OCI-LY3 (cell line): ENCODE data around the gene EPHB2.

Experiments used
- H2AFZ ChIP-seq: fragments of 200-600, 300-600 bp; shearing (Covaris generic); 2 replicates; pipeline ENCODE4 v1.6.0; 2014; ENCODE audit warnings: antibody characterized with exemption, low read depth, low read length
- H3K27ac ChIP-seq: fragments of 200-600, 300-600 bp; sonication (generic); 2 replicates; pipeline ENCODE4 v1.5.1; 2014; ENCODE audit warnings: mild to moderate bottlenecking, low read length, moderate library complexity, mixed read lengths
- H3K27me3 ChIP-seq: fragments of 200-600, 300-600 bp; sonication (generic); 2 replicates; pipeline ENCODE4 v1.6.1; 2014; ENCODE audit warnings: low read depth, low read length, mixed read lengths
- H3K36me3 ChIP-seq: fragments of 200-600, 300-600 bp; sonication (generic); replicated peaks from 2 replicates; pipeline ENCODE3; 2014; ENCODE audit warnings: low read depth, low read length, mixed read lengths
- H3K4me1 ChIP-seq: fragments of 300-600, 200-600 bp; sonication (generic); 2 replicates; pipeline ENCODE4 v1.6.1; 2014; ENCODE audit warnings: low read length, mixed read lengths
- H3K4me2 ChIP-seq: fragments of 200-600, 300-600 bp; sonication (generic); 2 replicates; pipeline ENCODE4 v1.6.1; 2014; ENCODE audit warnings: low read length, mixed read lengths
- H3K4me3 ChIP-seq: fragments of 300-600, 200-600 bp; sonication (generic); 2 replicates; pipeline ENCODE4 v1.5.1; 2014; ENCODE audit warnings: antibody characterized with exemption, mild to moderate bottlenecking, low read length, moderate library complexity
- H3K79me2 ChIP-seq: fragments of 300-600, 200-600 bp; shearing (Covaris generic); 2 replicates; pipeline ENCODE4 v1.6.1; 2014; ENCODE audit warnings: mild to moderate bottlenecking, low read length, mixed read lengths
- H3K9ac ChIP-seq: fragments of 300-600, 200-600 bp; shearing (Covaris generic); 2 replicates; pipeline ENCODE4 v1.6.0; 2014; ENCODE audit warnings: mild to moderate bottlenecking, low read length, moderate library complexity
- H3K9me3 ChIP-seq: fragments of 200-600, 300-600 bp; shearing (Covaris generic); 2 replicates; pipeline ENCODE4 v1.6.1; 2014; ENCODE audit warnings: low read length, mixed read lengths; ENCODE audit not compliant: insufficient read depth
- H4K20me1 ChIP-seq: fragments of 200-600, 300-600 bp; sonication (generic); 2 replicates; pipeline ENCODE4 v1.6.1; 2016; ENCODE audit warnings: low read length, mixed read lengths; ENCODE audit not compliant: insufficient read depth
- EZH2phosphoT487 ChIP-seq: fragments of 200-600 bp; shearing (Covaris generic); IDR thresholded peaks from 2 replicates; pipeline ENCODE4 v1.6.1; 2018; ENCODE audit warnings: antibody characterized with exemption, mixed run types, low read depth
- TF ChIP-seq, protein P1 (sequence below): fragments of 200-600, 300-600 bp; sonication (generic); IDR thresholded peaks from 2 replicates; pipeline ENCODE4 v1.5.1; 2014; ENCODE audit warnings: antibody characterized with exemption, low read length, low read depth

The EPHB2 gene

DNA sequence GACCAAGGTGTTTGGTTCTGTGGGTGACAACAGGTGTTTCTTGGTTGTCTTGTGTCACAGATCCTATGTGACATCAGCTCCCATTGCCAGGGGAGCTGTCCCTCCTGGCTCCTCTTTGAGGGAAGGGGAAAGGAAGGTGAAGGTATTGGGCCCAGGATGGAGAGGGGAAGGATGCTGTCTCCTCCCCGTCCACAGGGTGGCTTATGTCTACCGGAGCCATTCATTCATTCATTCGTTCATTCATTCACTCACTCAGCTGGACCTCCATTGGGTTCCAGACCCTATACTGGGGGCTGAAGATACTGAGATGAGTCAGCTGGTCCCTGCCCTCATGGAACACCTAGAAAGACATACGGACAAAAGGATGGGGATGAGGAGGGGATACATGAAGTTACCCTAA is 38.9 kb downstream of the EPHB2 start:
- H3K4me3 ChIP-seq = no peak overlapping the region
- H3K4me2 ChIP-seq = no peak overlapping the region; the same call in 1 of the 2 replicates
- no peak overlapping the region for H2AFZ ChIP-seq
- no peak overlapping the region for H3K27ac ChIP-seq
- peaks cover 33% of the 10 kb centered on the region for H3K4me1 ChIP-seq
- H3K27me3 ChIP-seq = no peaks in the 10 kb centered on the region
- H3K9me3 ChIP-seq = no peaks in the 10 kb centered on the region
- H3K9ac ChIP-seq = no peak overlapping the region
- H4K20me1 ChIP-seq = no peaks in the 10 kb centered on the region
- H3K36me3 ChIP-seq = no peaks in the 10 kb centered on the region
- TF ChIP-seq, protein P1, sequence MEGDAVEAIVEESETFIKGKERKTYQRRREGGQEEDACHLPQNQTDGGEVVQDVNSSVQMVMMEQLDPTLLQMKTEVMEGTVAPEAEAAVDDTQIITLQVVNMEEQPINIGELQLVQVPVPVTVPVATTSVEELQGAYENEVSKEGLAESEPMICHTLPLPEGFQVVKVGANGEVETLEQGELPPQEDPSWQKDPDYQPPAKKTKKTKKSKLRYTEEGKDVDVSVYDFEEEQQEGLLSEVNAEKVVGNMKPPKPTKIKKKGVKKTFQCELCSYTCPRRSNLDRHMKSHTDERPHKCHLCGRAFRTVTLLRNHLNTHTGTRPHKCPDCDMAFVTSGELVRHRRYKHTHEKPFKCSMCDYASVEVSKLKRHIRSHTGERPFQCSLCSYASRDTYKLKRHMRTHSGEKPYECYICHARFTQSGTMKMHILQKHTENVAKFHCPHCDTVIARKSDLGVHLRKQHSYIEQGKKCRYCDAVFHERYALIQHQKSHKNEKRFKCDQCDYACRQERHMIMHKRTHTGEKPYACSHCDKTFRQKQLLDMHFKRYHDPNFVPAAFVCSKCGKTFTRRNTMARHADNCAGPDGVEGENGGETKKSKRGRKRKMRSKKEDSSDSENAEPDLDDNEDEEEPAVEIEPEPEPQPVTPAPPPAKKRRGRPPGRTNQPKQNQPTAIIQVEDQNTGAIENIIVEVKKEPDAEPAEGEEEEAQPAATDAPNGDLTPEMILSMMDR = no peak
- no peak for TF ChIP-seq EZH2phosphoT487
- H3K79me2 ChIP-seq = no peaks in the 10 kb centered on the region; the same call in 1 of the 2 replicates

DNA sequence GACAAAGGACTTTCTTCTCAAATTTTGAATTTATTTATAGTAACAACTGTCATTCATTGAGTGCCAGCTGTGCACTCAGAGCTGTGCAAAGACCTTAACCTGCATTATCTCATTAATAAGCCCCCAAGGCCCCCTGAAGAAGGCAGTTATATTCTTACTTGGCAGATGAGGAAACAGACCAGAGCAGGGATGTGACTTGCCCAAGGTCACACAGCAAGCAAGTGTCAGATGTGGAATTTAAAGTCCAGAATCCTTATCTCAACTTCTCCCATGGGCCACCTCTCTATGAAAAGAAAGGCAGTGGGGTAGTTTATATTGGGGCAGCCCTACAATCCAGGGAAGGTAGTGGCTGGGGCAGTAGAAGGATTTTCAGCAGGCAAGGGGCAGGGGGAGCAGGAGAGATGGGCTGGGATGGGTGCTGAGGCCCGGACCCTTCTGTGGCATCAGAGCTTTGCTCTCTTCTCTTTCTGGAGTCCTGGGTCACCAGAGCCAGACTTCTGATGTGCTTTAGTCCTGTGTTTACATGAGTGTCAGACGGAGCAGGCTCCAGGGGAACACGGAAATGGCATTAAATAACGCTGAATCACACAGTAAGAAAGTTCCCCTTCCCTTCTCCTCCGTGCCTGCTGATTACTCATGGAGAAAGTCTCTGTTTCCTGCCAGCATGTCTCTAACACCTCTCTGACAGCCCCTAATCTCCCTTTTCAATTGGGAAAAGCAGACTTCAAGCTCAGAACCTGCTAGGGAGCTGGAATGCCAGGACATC is 39.5 kb downstream of the EPHB2 start:
- Histone ChIP-seq H3K4me3 (peak overlapping the region; percentile 39), H3K27me3 (no peaks in the 10 kb centered on the region), H4K20me1 (no peaks in the 10 kb centered on the region), H3K27ac (peak overlapping the region; percentile 30; the same call in 1 of the 2 replicates), H3K9me3 (no peaks in the 10 kb centered on the region), H3K9ac (no peak overlapping the region), H3K36me3 (no peaks in the 10 kb centered on the region), H3K4me1 (peaks cover 37% of the 10 kb centered on the region), H3K4me2 (peak overlapping the region; percentile 65), H3K79me2 (no peaks in the 10 kb centered on the region; the same call in 1 of the 2 replicates), H2AFZ (peak overlapping the region; percentile 60; the same call in 1 of the 2 replicates)
- TF ChIP-seq, protein P1 = no peak
- TF ChIP-seq EZH2phosphoT487 = no peak

DNA sequence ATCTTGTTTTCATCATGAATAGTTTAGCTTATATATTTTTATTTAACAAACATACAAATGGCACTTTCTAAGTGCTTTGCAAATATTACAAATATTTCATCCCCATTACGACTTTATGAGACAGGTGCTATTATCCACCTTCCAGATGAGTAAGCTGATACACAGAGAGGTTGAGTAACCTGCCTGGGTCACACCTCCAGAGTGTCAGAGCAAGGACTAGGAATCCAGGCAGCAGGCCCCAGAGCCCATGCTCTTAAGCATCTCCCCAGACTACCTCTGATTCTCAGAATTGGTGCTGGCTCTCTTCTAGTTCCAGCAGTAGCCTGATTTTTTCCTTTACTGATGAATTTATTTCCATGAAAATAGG is 40.0 kb downstream of the EPHB2 start:
- no peaks in the 10 kb centered on the region for H3K36me3 ChIP-seq
- no peaks in the 10 kb centered on the region for H3K9me3 ChIP-seq
- peaks cover 42% of the 10 kb centered on the region for H3K4me1 ChIP-seq
- no peaks in the 10 kb centered on the region for H3K27me3 ChIP-seq
- no peak overlapping the region for H3K9ac ChIP-seq
- no peak overlapping the region for H3K4me3 ChIP-seq
- H3K79me2 ChIP-seq = no peaks in the 10 kb centered on the region; the same call in 1 of the 2 replicates
- peak overlapping the region; percentile 65 for H3K4me2 ChIP-seq
- H2AFZ ChIP-seq = no peak overlapping the region
- no peak for TF ChIP-seq EZH2phosphoT487
- no peak overlapping the region for H3K27ac ChIP-seq
- H4K20me1 ChIP-seq = no peaks in the 10 kb centered on the region

DNA sequence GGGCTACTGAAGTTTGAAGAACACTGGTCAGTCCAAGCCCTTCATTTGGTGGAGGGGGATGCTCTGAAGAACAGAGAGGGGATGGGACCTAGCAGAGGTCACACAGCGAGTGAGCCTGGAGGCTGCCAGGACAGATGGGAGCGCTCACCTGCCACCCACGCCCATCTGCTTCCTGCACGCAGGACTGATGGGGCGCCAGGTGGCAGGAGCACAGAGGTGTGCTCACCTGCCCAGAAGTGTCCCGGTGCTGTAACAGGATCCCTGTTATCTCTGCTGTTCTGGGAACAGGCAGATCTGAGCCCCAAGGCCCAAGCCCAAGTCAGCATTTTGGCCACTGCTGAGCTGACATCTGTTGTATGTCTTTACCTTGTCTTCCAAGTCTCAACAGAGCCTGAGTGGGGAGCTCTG is 40.5 kb downstream of the EPHB2 start:
- no peak overlapping the region for H3K9ac ChIP-seq
- TF ChIP-seq EZH2phosphoT487 = no peak
- TF ChIP-seq, protein P1 = no peak
- H3K4me2 ChIP-seq = no peak overlapping the region
- H2AFZ ChIP-seq = no peak overlapping the region
- H3K27me3 ChIP-seq = no peaks in the 10 kb centered on the region
- no peaks in the 10 kb centered on the region for H3K9me3 ChIP-seq
- H3K79me2 ChIP-seq = no peaks in the 10 kb centered on the region; the same call in 1 of the 2 replicates
- no peaks in the 10 kb centered on the region for H4K20me1 ChIP-seq
- H3K4me3 ChIP-seq = no peak overlapping the region
- no peak overlapping the region for H3K27ac ChIP-seq
- H3K36me3 ChIP-seq = no peaks in the 10 kb centered on the region
- H3K4me1 ChIP-seq = peaks cover 42% of the 10 kb centered on the region
